H9 (cell line): ENCODE results near the gene MALSU1. TPM values are rescaled to one million over a fixed set of nuclear protein-coding genes. Genes with fewer than 3 reads are reported as not detected.

Experiments
- DNase-seq: peaks from one replicate; pipeline ENCODE4 v3.0.0-alpha.2; 2017
- H2AFZ ChIP-seq: one replicate; pipeline ENCODE4 v1.6.1; 2013; ENCODE audit warnings: mild to moderate bottlenecking, low read length, control low read depth, moderate library complexity
- H2AK5ac ChIP-seq: 2 replicates; pipeline ENCODE4 v1.6.1; 2013; ENCODE audit warnings: low read length, control low read depth, mixed read lengths; ENCODE audit not compliant: insufficient read length
- H2BK120ac ChIP-seq: one replicate; pipeline ENCODE4 v1.6.1; 2013; ENCODE audit warnings: low read depth, mild to moderate bottlenecking, low read length, control low read depth, inconsistent platforms; ENCODE audit not compliant: poor library complexity, severe bottlenecking
- H2BK12ac ChIP-seq: 2 replicates; pipeline ENCODE4 v1.6.1; 2013; ENCODE audit warnings: low read length, control low read depth, mixed read lengths, low read depth; ENCODE audit not compliant: insufficient read length
- H2BK15ac ChIP-seq: 2 replicates; pipeline ENCODE4 v1.6.1; 2013; ENCODE audit warnings: low read depth, low read length, control low read depth
- H2BK20ac ChIP-seq: one replicate; pipeline ENCODE4 v1.6.1; 2013; ENCODE audit warnings: low read depth, mild to moderate bottlenecking, low read length, control low read depth, inconsistent platforms; ENCODE audit not compliant: poor library complexity, severe bottlenecking
- H2BK5ac ChIP-seq: 2 replicates; pipeline ENCODE4 v1.6.1; 2013; ENCODE audit warnings: low read length, control low read depth, mixed read lengths; ENCODE audit not compliant: insufficient read length
- H3K14ac ChIP-seq: 2 replicates; pipeline ENCODE4 v1.6.1; 2013; ENCODE audit warnings: low read length, control low read depth; ENCODE audit not compliant: insufficient read depth
- H3K18ac ChIP-seq: 2 replicates; pipeline ENCODE4 v1.6.1; 2013; ENCODE audit warnings: low read depth, mild to moderate bottlenecking, mixed read lengths, low read length, control low read depth; ENCODE audit not compliant: insufficient read length
- H3K23ac ChIP-seq: 2 replicates; pipeline ENCODE4 v1.6.1; 2013; ENCODE audit warnings: low read length, control low read depth, mixed read lengths, low read depth; ENCODE audit not compliant: insufficient read length
- H3K23me2 ChIP-seq: 2 replicates; pipeline ENCODE4 v1.6.1; 2013; ENCODE audit warnings: low read depth, mild to moderate bottlenecking, mixed read lengths, low read length, control low read depth; ENCODE audit not compliant: insufficient read length, poor library complexity, severe bottlenecking
- H3K27ac ChIP-seq: 2 replicates; pipeline ENCODE4 v1.5.1; 2013; ENCODE audit warnings: low read length, control low read depth, mixed read lengths, low read depth; ENCODE audit not compliant: insufficient read length
- H3K27me3 ChIP-seq: 2 replicates; pipeline ENCODE4 v1.6.1; 2013; ENCODE audit warnings: low read length, control low read depth, inconsistent platforms; ENCODE audit not compliant: insufficient read depth
- H3K4ac ChIP-seq: 2 replicates; pipeline ENCODE4 v1.6.1; 2013; ENCODE audit warnings: low read depth, mild to moderate bottlenecking, control low read depth, inconsistent platforms, low read length, moderate library complexity
- H3K4me1 ChIP-seq: 2 replicates; pipeline ENCODE4 v1.6.1; 2013; ENCODE audit warnings: low read length, control low read depth, inconsistent platforms; ENCODE audit not compliant: insufficient read depth
- H3K4me2 ChIP-seq: 2 replicates; pipeline ENCODE4 v1.6.1; 2013; ENCODE audit warnings: low read length, control low read depth, mixed read lengths; ENCODE audit not compliant: insufficient read length, insufficient read depth
- H3K56ac ChIP-seq: 2 replicates; pipeline ENCODE4 v1.6.1; 2013; ENCODE audit warnings: low read depth, mild to moderate bottlenecking, mixed read lengths, low read length, control low read depth; ENCODE audit not compliant: insufficient read length
- H3K79me1 ChIP-seq: 2 replicates; pipeline ENCODE4 v1.6.1; 2013; ENCODE audit warnings: low read depth, mild to moderate bottlenecking, moderate library complexity, low read length, control low read depth, inconsistent platforms; ENCODE audit not compliant: insufficient read depth, poor library complexity, severe bottlenecking
- H3K79me2 ChIP-seq: 2 replicates; pipeline ENCODE4 v1.6.1; 2013; ENCODE audit warnings: low read length, control low read depth, inconsistent platforms; ENCODE audit not compliant: insufficient read depth
- H3K9ac ChIP-seq: 2 replicates; pipeline ENCODE4 v1.6.1; 2013; ENCODE audit warnings: low read length, control low read depth, mixed read lengths; ENCODE audit not compliant: insufficient read length; ENCODE audit errors: extremely low read depth
- H3K9me3 ChIP-seq: one replicate; pipeline ENCODE4 v1.6.1; 2013; ENCODE audit warnings: low read depth, low read length, inconsistent platforms; ENCODE audit not compliant: control insufficient read depth
- H3T11ph ChIP-seq: one replicate; pipeline ENCODE4 v1.6.1; 2013; ENCODE audit warnings: mild to moderate bottlenecking, low read length, control low read depth, inconsistent platforms
- H4K20me1 ChIP-seq: one replicate; pipeline ENCODE4 v1.6.1; 2013; ENCODE audit not compliant: control insufficient read depth, insufficient read length, insufficient read depth
- H4K5ac ChIP-seq: 2 replicates; pipeline ENCODE4 v1.6.1; 2013; ENCODE audit warnings: low read depth, mild to moderate bottlenecking, mixed read lengths, low read length, control low read depth; ENCODE audit not compliant: insufficient read length
- H4K8ac ChIP-seq: replicated peaks from 2 replicates; pipeline ENCODE4 v1.6.1; 2013; ENCODE audit warnings: low read length, control low read depth, mixed read lengths, low read depth; ENCODE audit not compliant: insufficient read length
- H4K91ac ChIP-seq: 2 replicates; pipeline ENCODE4 v1.6.1; 2013; ENCODE audit warnings: low read depth, mild to moderate bottlenecking, moderate library complexity, mixed read lengths, low read length, control low read depth; ENCODE audit not compliant: insufficient read length
- H3K27ac Mint-ChIP-seq, 3 experiments: 2 replicates in 2 of 3; 3 replicates in 1 of 3; pipeline ENCODE4 v1.8.0; 2020 to 2021; ENCODE audit warnings: mixed read lengths in 3 of 3, mild to moderate bottlenecking in 1 of 3, moderate library complexity in 1 of 3
- H3K27me3 Mint-ChIP-seq: 2 replicates; pipeline ENCODE4 v1.8.0; 2021; ENCODE audit warnings: low read depth, mild to moderate bottlenecking, moderate library complexity, mixed read lengths
- H3K36me3 Mint-ChIP-seq, 3 experiments: 2 replicates in 2 of 3; 3 replicates in 1 of 3; pipeline ENCODE4 v1.8.0; 2020 to 2021; ENCODE audit warnings: low read depth in 3 of 3, mixed read lengths in 3 of 3; ENCODE audit not compliant: insufficient read depth in 1 of 3
- H3K4me1 Mint-ChIP-seq, 2 experiments: 2 replicates each; pipeline ENCODE4 v1.8.0; 2020; ENCODE audit warnings: mixed read lengths in 2 of 2
- H3K4me3 Mint-ChIP-seq, 2 experiments: 2 replicates in 1 of 2; 3 replicates in 1 of 2; pipeline ENCODE4 v1.8.0; 2020 to 2021; ENCODE audit warnings: mild to moderate bottlenecking in 2 of 2, mixed read lengths in 2 of 2, moderate library complexity in 1 of 2
- H3K9me3 Mint-ChIP-seq, 2 experiments: 2 replicates in 1 of 2; 3 replicates in 1 of 2; pipeline ENCODE4 v1.8.0; 2020; ENCODE audit warnings: mild to moderate bottlenecking in 2 of 2, mixed read lengths in 2 of 2, moderate library complexity in 1 of 2
- WGBS: extraction: QIAGEN DNeasy Blood & Tissue Kit; methylation state at CpG from one replicate; pipeline ENCODE4 v1.1.7; 2013; ENCODE audit warnings: missing lambda C conversion rate, low lambda C conversion rate, mixed read lengths; ENCODE audit not compliant: insufficient read length; ENCODE audit errors: extremely low coverage; 5-methylcytosine and 5-hydroxymethylcytosine counted together
- total RNA-seq: library from RNA; stranded (reverse); gene quantifications from 2 replicates; pipeline ENCODE4 v1.2.1, GENCODE V29; 2021
- TF ChIP-seq, protein P1 (sequence below): fragments of 200-600 bp; sonication (generic); conservative IDR thresholded peaks from 3 replicates; pipeline ENCODE4 v1.8.0; 2021; ENCODE audit warnings: antibody characterized with exemption, mild to moderate bottlenecking

The MALSU1 gene
- total RNA-seq, 1 experiment from 2014 or later, result 83.4 TPM

DNA sequence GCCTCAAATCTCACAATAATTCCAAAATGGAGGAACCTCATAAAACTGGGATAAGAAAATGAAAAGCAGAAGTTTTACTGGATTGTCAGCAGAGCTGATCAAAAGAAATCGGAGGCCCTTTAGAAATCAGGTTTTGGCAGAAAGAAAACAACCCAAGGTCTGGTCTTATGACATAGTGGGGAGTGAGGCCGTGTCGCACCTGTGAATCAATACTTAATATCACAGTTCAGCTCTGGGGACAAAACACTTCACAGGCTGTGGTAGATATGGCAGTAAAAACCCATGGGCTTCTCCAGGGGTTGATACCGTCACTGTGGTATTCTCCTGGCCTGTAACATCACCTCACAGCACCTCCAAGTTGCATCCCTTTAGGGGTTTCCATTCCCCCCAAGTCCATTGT, 6.5 kb upstream of the MALSU1 start:
- Histone ChIP-seq H2BK15ac (no peak overlapping the region), H3K56ac (no peak overlapping the region), H3K9ac (no peak overlapping the region), H4K8ac (no peak overlapping the region), H2BK20ac (no peak overlapping the region), H2BK5ac (no peak overlapping the region), H2AK5ac (no peak overlapping the region), H3K18ac (no peak overlapping the region), H2AFZ (no peak overlapping the region), H3K14ac (no peak overlapping the region), H4K5ac (no peak overlapping the region), H3K9me3 (no peaks in the 10 kb centered on the region), H3K4me2 (no peak overlapping the region), H3K4ac (no peak overlapping the region), H3K27ac (no peak overlapping the region), H4K91ac (no peak overlapping the region), H3K23me2 (no peaks in the 10 kb centered on the region), H3K27me3 (no peaks in the 10 kb centered on the region), H3K79me1 (no peaks in the 10 kb centered on the region), H3K79me2 (no peaks in the 10 kb centered on the region), H3T11ph (no peak overlapping the region), H4K20me1 (no peaks in the 10 kb centered on the region), H2BK12ac (no peak overlapping the region), H3K4me1 (no peaks in the 10 kb centered on the region; the same call in 1 of the 2 replicates), H3K23ac (no peak overlapping the region), H2BK120ac (no peak overlapping the region)
- no CpG with 5 or more reads among the region's 4 CpGs for WGBS
- Mint-ChIP-seq H3K9me3 (no peaks in the 10 kb centered on the region; a peak in 1 of 5 replicates), H3K36me3 (no peaks in the 10 kb centered on the region), H3K4me1 (peaks cover 22 to 27% of the 10 kb centered on the region in 2 experiments), H3K27ac (no peak overlapping the region; a peak in 1 of 7 replicates), H3K27me3 (peaks cover 17% of the 10 kb centered on the region), H3K4me3 (no peak overlapping the region)
- TF ChIP-seq, protein P1, sequence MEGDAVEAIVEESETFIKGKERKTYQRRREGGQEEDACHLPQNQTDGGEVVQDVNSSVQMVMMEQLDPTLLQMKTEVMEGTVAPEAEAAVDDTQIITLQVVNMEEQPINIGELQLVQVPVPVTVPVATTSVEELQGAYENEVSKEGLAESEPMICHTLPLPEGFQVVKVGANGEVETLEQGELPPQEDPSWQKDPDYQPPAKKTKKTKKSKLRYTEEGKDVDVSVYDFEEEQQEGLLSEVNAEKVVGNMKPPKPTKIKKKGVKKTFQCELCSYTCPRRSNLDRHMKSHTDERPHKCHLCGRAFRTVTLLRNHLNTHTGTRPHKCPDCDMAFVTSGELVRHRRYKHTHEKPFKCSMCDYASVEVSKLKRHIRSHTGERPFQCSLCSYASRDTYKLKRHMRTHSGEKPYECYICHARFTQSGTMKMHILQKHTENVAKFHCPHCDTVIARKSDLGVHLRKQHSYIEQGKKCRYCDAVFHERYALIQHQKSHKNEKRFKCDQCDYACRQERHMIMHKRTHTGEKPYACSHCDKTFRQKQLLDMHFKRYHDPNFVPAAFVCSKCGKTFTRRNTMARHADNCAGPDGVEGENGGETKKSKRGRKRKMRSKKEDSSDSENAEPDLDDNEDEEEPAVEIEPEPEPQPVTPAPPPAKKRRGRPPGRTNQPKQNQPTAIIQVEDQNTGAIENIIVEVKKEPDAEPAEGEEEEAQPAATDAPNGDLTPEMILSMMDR, result no peak
- no peak for DNase-seq
